IMR-90 (cell line): Measurements from ENCODE around the gene F12. TPM values are rescaled to one million over a fixed set of nuclear protein-coding genes. Genes with fewer than 3 reads are reported as not detected.

Experiments
- ATAC-seq: fragments of 200-7000 bp; cut with Tn5 transposase; 2 replicates; pipeline ENCODE4 v1.9.1; 2020; ENCODE audit warnings: low read depth, mild to moderate bottlenecking, moderate library complexity
- BruUV-seq: library from RNA; stranded (reverse); fragments of 400-500 nt; replicated peaks from 2 replicates; lab custom pipeline; 2021; lab: Mats Ljungman, UMichigan
- CTCF ChIA-PET: fragments of 300-600 bp; formaldehyde crosslinking; extraction: SDS; loops from one replicate; lab custom pipeline; 2021; ENCODE audit warnings: antibody characterized with exemption; lab: Yijun Ruan, JAX
- POLR2A ChIA-PET: fragments of 300-600 bp; sonication (Branson Sonifier 250); formaldehyde crosslinking; loops from one replicate; lab custom pipeline; 2022; ENCODE audit warnings: antibody characterized with exemption; ENCODE audit not compliant: unreplicated experiment; lab: Charles Lee
- DNase-seq: peaks from one replicate; pipeline ENCODE4 v3.0.0; 2013
- H2AFZ ChIP-seq: replicated peaks from 2 replicates; pipeline ENCODE3; 2013; ENCODE audit warnings: low read length, mild to moderate bottlenecking; ENCODE audit not compliant: poor library complexity
- H2AK5ac ChIP-seq: 2 replicates; pipeline ENCODE4 v1.6.1; 2013; ENCODE audit warnings: low read depth, low read length, inconsistent platforms
- H2AK9ac ChIP-seq: replicated peaks from 2 replicates; pipeline ENCODE3; 2013; ENCODE audit warnings: mild to moderate bottlenecking, low read depth, low read length, moderate library complexity; ENCODE audit not compliant: poor library complexity
- H2BK120ac ChIP-seq: 2 replicates; pipeline ENCODE4 v1.6.1; 2013; ENCODE audit warnings: low read depth, low read length, inconsistent platforms
- H2BK15ac ChIP-seq: 3 replicates; pipeline ENCODE4 v1.6.1; 2013; ENCODE audit warnings: low read depth, low read length, inconsistent platforms
- H2BK20ac ChIP-seq: 2 replicates; pipeline ENCODE4 v1.6.1; 2013; ENCODE audit warnings: low read depth, mild to moderate bottlenecking, inconsistent platforms, low read length, moderate library complexity
- H2BK5ac ChIP-seq: 2 replicates; pipeline ENCODE4 v1.6.1; 2013; ENCODE audit warnings: mild to moderate bottlenecking, low read depth, low read length, inconsistent platforms; ENCODE audit not compliant: poor library complexity, severe bottlenecking
- H3K14ac ChIP-seq: replicated peaks from 2 replicates; pipeline ENCODE4 v1.6.1; 2013; ENCODE audit warnings: low read depth, low read length, inconsistent platforms
- H3K18ac ChIP-seq: 2 replicates; pipeline ENCODE4 v1.6.1; 2013; ENCODE audit warnings: low read depth, low read length, control low read depth
- H3K23ac ChIP-seq: 2 replicates; pipeline ENCODE4 v1.6.1; 2013; ENCODE audit warnings: low read depth, low read length, inconsistent platforms
- H3K27ac ChIP-seq: 2 replicates; pipeline ENCODE4 v1.5.1; 2013; ENCODE audit warnings: mild to moderate bottlenecking, control low read depth, low read length; ENCODE audit not compliant: insufficient read depth
- H3K27me3 ChIP-seq: 2 replicates; pipeline ENCODE4 v1.6.1; 2013; ENCODE audit warnings: low read length; ENCODE audit not compliant: control insufficient read depth, insufficient read depth
- H3K36me3 ChIP-seq: 2 replicates; pipeline ENCODE4 v1.6.1; 2013; ENCODE audit warnings: low read length, mixed read lengths; ENCODE audit not compliant: control insufficient read depth, insufficient read depth
- H3K4ac ChIP-seq: 2 replicates; pipeline ENCODE4 v1.6.1; 2013; ENCODE audit warnings: low read depth, low read length, inconsistent platforms
- H3K4me1 ChIP-seq: 2 replicates; pipeline ENCODE4 v1.6.1; 2013; ENCODE audit warnings: low read length, mixed read lengths; ENCODE audit not compliant: control insufficient read depth, insufficient read depth
- H3K4me2 ChIP-seq: 2 replicates; pipeline ENCODE4 v1.6.1; 2013; ENCODE audit warnings: low read depth, mild to moderate bottlenecking, control low read depth, low read length, moderate library complexity
- H3K4me3 ChIP-seq: 2 replicates; pipeline ENCODE4 v1.5.1; 2013; ENCODE audit warnings: low read depth, mild to moderate bottlenecking, control low read depth, low read length, moderate library complexity; ENCODE audit not compliant: insufficient read depth
- H3K56ac ChIP-seq: 2 replicates; pipeline ENCODE4 v1.6.1; 2013; ENCODE audit warnings: low read length, inconsistent platforms; ENCODE audit not compliant: insufficient read depth; ENCODE audit errors: extremely low read depth
- H3K79me1 ChIP-seq, 2 experiments: 2 replicates each; pipeline ENCODE4 v1.6.1; 2013; ENCODE audit warnings: low read length in 2 of 2, inconsistent platforms in 1 of 2, low read depth in 1 of 2
- H3K9ac ChIP-seq: 2 replicates; pipeline ENCODE4 v1.6.1; 2013; ENCODE audit warnings: low read depth, low read length, control low read depth
- H3K9me1 ChIP-seq: 2 replicates; pipeline ENCODE4 v1.6.1; 2013; ENCODE audit warnings: low read length, inconsistent platforms; ENCODE audit not compliant: insufficient read depth
- H3K9me3 ChIP-seq: 2 replicates; pipeline ENCODE4 v1.6.1; 2013; ENCODE audit warnings: low read length; ENCODE audit not compliant: control insufficient read depth, insufficient read depth
- H4K20me1 ChIP-seq: 2 replicates; pipeline ENCODE4 v1.6.1; 2013; ENCODE audit warnings: low read length, inconsistent platforms; ENCODE audit not compliant: insufficient read depth
- H4K5ac ChIP-seq: 2 replicates; pipeline ENCODE4 v1.6.1; 2013; ENCODE audit warnings: mild to moderate bottlenecking, low read depth, low read length, control low read depth
- H4K8ac ChIP-seq, 2 experiments: 2 replicates each; pipeline ENCODE4 v1.6.1; 2013; ENCODE audit warnings: low read depth in 2 of 2, low read length in 2 of 2, control low read depth in 1 of 2, inconsistent platforms in 1 of 2
- H4K91ac ChIP-seq: 2 replicates; pipeline ENCODE4 v1.6.1; 2013; ENCODE audit warnings: low read depth, low read length, inconsistent platforms; ENCODE audit not compliant: insufficient read depth
- BHLHE40 ChIP-seq: fragments of 150-350 bp; IDR thresholded peaks from 2 replicates; pipeline ENCODE4 v1.6.1; 2016; ENCODE audit warnings: mild to moderate bottlenecking, low read depth, low read length
- CEBPB ChIP-seq: IDR thresholded peaks from 2 replicates; pipeline ENCODE4 v1.6.1; 2012; ENCODE audit warnings: low read depth, low read length, improper control_type of control experiment
- FOS ChIP-seq: fragments of 150-350 bp; IDR thresholded peaks from 2 replicates; pipeline ENCODE4 v1.6.1; 2016; ENCODE audit warnings: low read depth, low read length
- MAFK ChIP-seq: IDR thresholded peaks from 2 replicates; pipeline ENCODE4 v1.6.1; 2012; ENCODE audit warnings: low read depth, low read length, improper control_type of control experiment
- MAZ ChIP-seq: IDR thresholded peaks from 2 replicates; pipeline ENCODE4 v1.6.1; 2012; ENCODE audit warnings: low read depth, mild to moderate bottlenecking, low read length, improper control_type of control experiment, moderate library complexity, borderline replicate concordance
- MXI1 ChIP-seq: IDR thresholded peaks from 2 replicates; pipeline ENCODE4 v1.6.1; 2012; ENCODE audit warnings: low read depth, mild to moderate bottlenecking, low read length, moderate library complexity, borderline replicate concordance
- NFE2L2 ChIP-seq: fragments of 150-350 bp; IDR thresholded peaks from 2 replicates; pipeline ENCODE4 v1.6.1; 2016; ENCODE audit warnings: low read depth, mild to moderate bottlenecking, low read length
- POLR2A ChIP-seq: IDR thresholded peaks from 2 replicates; pipeline ENCODE4 v1.6.1; 2012; ENCODE audit warnings: mild to moderate bottlenecking, low read depth, low read length
- RAD21 ChIP-seq: IDR thresholded peaks from 2 replicates; pipeline ENCODE4 v1.6.1; 2012; ENCODE audit warnings: low read length, improper control_type of control experiment
- RCOR1 ChIP-seq: IDR thresholded peaks from 2 replicates; pipeline ENCODE4 v1.6.1; 2012; ENCODE audit warnings: mild to moderate bottlenecking, low read length, improper control_type of control experiment; ENCODE audit not compliant: insufficient replicate concordance
- RFX5 ChIP-seq: IDR thresholded peaks from 2 replicates; pipeline ENCODE4 v1.8.0; 2012; ENCODE audit warnings: low read depth, mild to moderate bottlenecking, low read length, moderate library complexity
- SMC3 ChIP-seq: fragments of 150-350 bp; IDR thresholded peaks from 2 replicates; pipeline ENCODE4 v1.6.1; 2016; ENCODE audit warnings: low read depth, mild to moderate bottlenecking, antibody characterized with exemption, low read length, moderate library complexity
- USF2 ChIP-seq: fragments of 150-350 bp; IDR thresholded peaks from 2 replicates; pipeline ENCODE4 v1.6.1; 2017; ENCODE audit warnings: mild to moderate bottlenecking, antibody characterized with exemption, low read length, low read depth
- WGBS, 2 experiments: methylation state at CpG; one replicate each; pipeline versions ENCODE4 v1.1.5 to v1.1.7; 2013; ENCODE audit warnings: missing lambda C conversion rate in 2 of 2; ENCODE audit not compliant: insufficient read length in 1 of 2; ENCODE audit errors: extremely low coverage in 2 of 2; 5-methylcytosine and 5-hydroxymethylcytosine counted together
- dilution Hi-C: fragments of 300-500 bp; cut with HindIII; formaldehyde crosslinking; loops from one replicate; pipeline ENCODE4 v1.14.3; 2018; ENCODE audit warnings: low sequenced_read_pairs; ENCODE audit not compliant: unreplicated experiment
- in situ Hi-C: fragments of 300-500 bp; cut with MboI; formaldehyde crosslinking; loops from 3 replicates; pipeline ENCODE4 v1.14.3; 2019; ENCODE audit warnings: low sequenced_read_pairs, inconsistent platforms, mixed read lengths
- intact Hi-C: fragments of 100-400 bp; cut with micrococcal nuclease; formaldehyde crosslinking; loops from 2 replicates; pipeline ENCODE4 v1.10.0; 2022
- polyA plus RNA-seq, 3 experiments: library from polyadenylated mRNA; depleted of rRNA; stranded (reverse); fragments of >200 nt; gene quantifications; 2 replicates each; pipeline ENCODE4 v1.2.3, GENCODE V29; 2012; ENCODE audit warnings: low replicate concordance in 1 of 3
- total RNA-seq: library from RNA; depleted of rRNA; stranded (reverse); fragments of >200 nt; gene quantifications from 2 replicates; pipeline ENCODE4 v1.2.3, GENCODE V29; 2012

Gene F12
- total and polyA plus RNA-seq, 2 of the 4 experiments (the other 2 are of a cell fraction), result 0.36 to 1.2 TPM

GRCh38 chr5:177430972-177431316 lies 21.6 kb upstream of the F12 start:
- Histone ChIP-seq H3K4me1 (peaks cover 10% of the 10 kb centered on the region), H3K27me3 (no peaks in the 10 kb centered on the region), H2BK5ac (no peak overlapping the region), H4K5ac (no peak overlapping the region), H4K8ac (no peak overlapping the region), H3K18ac (no peak overlapping the region), H3K9me3 (no peaks in the 10 kb centered on the region), H2BK15ac (no peak overlapping the region), H3K56ac (no peak overlapping the region), H3K14ac (no peak overlapping the region), H3K27ac (no peak overlapping the region), H3K4me3 (no peak overlapping the region), H2AK5ac (no peak overlapping the region), H3K36me3 (peaks cover 37% of the 10 kb centered on the region), H3K79me1 (peaks cover 13 to 44% of the 10 kb centered on the region in 2 experiments), H4K20me1 (peaks cover 29% of the 10 kb centered on the region), H3K9ac (no peak overlapping the region), H2BK120ac (no peak overlapping the region), H3K4ac (no peak overlapping the region), H4K91ac (no peak overlapping the region), H3K4me2 (no peak overlapping the region), H2BK20ac (no peak overlapping the region), H2AFZ (no peak overlapping the region), H3K23ac (no peak overlapping the region), H2AK9ac (peak overlapping the region; percentile 24), H3K9me1 (peaks cover 6% of the 10 kb centered on the region; the same call in 1 of the 2 replicates)
- intact Hi-C loops (no loop called here), dilution Hi-C loops (no loop called here), in situ Hi-C loops (no loop called here)
- no peak for TF ChIP-seq CEBPB
- no peak for TF ChIP-seq RCOR1
- no peak for TF ChIP-seq USF2
- no peak for TF ChIP-seq SMC3
- TF ChIP-seq BHLHE40, result no peak
- TF ChIP-seq MAFK, result no peak
- no peak for TF ChIP-seq POLR2A
- TF ChIP-seq RAD21, result no peak
- no peak for TF ChIP-seq FOS
- TF ChIP-seq RFX5, result no peak
- TF ChIP-seq MXI1, result no peak
- no peak for TF ChIP-seq NFE2L2
- no peak for TF ChIP-seq MAZ
- 100% methylated on average over 1 of the region's 7 CpGs; no CpG with 5 or more reads in 1 of the 2 experiments for WGBS, 2 experiments
- ChIA-PET POLR2A (no interaction called here), CTCF (no interaction called here)
- no peak for ATAC-seq
- BruUV-seq, result no TSS peak
- DNase-seq, result no peak
